ENCODE measurements around the gene PNLDC1.
"Not testable (repeated sequence)": the region's sequence is repeated elsewhere in the genome, so short reads cannot be mapped to it uniquely, and the experiment has no call there.

The PNLDC1 gene

DNA sequence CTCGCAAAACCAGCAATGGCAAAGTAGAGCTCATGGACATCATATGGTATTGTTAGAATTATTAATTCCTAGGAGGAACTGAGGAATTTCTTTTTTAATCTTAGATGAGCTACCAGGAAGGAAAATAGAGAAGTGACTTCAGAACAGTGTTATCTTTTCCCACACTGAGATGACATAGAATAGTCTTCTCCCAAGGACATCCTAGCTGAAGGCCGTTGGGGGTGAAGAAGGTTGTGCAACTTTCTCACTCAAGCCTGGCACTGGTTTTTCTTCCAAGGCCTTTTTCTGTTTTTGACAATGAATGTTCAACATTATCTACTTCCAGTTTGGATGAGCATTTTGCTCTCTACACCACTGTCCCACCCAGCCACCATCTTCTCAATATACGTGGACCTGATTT is 54.9 kb downstream of the PNLDC1 start:
- no peak for DNase-seq

DNA sequence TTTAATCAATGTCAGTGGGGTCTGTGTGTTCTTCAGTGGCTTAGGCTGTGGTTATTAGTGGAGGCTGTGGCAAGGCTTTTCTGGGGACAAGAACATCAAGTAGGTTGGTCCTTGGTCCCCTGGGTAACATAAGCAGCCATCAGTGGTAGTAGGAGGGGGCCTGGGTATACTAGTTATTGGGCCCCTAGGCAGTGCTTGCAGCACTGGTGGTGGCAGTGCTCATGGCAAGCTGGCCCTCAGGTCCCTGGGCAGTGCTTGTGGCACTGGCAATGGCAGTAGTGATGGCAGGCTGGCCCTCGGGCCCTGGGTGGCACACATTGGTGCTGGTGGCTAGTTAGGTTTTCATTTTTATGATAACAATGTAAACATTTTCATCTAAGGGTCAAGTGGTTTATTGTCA is 58.2 kb downstream of the PNLDC1 start:
- no peak for DNase-seq

DNA sequence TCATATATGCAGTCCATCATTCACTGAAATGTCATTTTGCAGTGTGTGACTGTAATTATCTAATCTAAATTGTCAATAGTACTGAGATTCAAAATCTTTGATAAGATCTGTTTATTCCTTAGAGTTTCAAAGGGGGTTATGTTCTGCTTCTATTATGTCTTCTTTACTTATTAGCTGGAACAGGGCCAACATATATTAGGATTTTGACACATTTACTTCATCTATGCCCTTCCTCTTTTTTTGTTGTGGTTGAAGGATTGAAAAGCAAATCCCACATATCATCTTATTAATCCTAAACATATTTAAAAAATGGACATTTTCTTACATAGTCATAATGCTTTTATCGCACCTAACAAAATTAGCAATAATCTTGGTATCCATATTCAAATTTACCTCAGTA is 60.4 kb downstream of the PNLDC1 start:
- no peak for DNase-seq

DNA sequence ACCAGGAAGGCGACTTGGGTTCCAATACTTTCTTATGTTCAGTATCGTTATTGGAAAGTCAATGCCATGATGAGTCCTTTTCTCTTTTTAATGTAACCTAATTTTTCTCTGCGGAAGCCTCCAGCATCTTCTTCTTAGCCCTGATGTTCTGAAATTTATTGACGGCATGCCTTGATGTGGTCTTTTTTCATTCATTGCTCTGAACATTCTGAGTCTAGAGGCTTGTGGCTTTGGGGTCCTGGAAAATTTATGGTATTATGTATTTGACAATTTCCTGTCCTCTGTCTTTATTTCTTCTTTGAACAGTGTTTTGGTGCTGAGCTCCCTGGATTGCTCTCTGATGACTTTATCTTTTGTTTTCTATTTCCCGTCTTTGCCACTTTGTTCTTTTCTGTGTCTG is 62.0 kb downstream of the PNLDC1 start:
- DNase-seq, result no peak

DNA sequence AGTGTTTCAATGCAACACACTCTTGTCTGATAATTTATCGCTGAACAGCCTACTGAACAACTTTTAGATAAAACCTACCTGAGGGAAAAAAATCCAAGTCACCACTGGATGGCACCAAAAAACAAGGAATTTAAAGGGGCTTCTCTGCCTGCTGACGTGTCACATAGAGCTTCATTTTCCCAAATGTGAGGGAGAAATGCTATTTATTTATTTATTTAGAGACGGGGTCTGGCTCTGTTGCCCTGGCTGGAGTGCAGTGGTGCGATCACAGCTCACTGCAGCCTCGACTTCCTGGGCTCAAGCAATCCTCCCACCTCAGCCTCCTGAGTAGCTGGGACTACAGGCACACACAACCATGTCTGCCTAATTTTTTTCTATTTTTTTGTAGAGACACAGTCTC is 63.3 kb downstream of the PNLDC1 start:
- DNase-seq, result not testable (repeated sequence)

DNA sequence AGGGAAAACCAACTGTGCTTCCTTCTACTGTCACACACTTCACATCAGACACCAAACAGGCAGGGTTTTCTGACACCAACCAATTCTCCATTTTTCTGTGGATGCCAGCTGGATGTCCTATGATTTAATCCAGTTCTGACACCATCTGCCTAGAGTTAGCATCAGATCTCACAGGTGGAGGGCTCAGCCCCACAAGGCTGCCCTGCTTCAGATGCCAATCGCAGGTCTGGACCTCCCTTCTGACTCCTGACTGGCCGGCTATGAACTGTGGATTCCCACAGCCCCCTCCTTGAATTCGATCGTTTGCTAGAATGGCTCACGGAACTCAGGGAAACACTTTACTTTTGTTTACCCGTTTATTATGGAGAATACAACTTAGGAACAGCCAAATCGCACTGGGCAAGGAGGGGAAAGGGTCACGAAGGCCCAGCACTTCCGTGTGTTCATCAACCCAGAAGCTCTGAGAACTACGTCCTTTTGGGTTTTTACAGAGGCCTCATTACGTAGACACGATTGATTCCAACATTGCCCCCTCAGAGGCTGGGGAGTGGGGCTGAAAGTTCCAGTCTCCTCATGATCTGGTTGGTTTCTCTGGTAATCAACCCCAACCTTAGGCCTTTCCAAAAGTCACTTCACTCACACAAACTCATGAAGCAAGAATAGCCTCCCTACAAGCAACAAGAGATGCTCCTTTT is 65.3 kb downstream of the PNLDC1 start:
- no peak for DNase-seq

DNA sequence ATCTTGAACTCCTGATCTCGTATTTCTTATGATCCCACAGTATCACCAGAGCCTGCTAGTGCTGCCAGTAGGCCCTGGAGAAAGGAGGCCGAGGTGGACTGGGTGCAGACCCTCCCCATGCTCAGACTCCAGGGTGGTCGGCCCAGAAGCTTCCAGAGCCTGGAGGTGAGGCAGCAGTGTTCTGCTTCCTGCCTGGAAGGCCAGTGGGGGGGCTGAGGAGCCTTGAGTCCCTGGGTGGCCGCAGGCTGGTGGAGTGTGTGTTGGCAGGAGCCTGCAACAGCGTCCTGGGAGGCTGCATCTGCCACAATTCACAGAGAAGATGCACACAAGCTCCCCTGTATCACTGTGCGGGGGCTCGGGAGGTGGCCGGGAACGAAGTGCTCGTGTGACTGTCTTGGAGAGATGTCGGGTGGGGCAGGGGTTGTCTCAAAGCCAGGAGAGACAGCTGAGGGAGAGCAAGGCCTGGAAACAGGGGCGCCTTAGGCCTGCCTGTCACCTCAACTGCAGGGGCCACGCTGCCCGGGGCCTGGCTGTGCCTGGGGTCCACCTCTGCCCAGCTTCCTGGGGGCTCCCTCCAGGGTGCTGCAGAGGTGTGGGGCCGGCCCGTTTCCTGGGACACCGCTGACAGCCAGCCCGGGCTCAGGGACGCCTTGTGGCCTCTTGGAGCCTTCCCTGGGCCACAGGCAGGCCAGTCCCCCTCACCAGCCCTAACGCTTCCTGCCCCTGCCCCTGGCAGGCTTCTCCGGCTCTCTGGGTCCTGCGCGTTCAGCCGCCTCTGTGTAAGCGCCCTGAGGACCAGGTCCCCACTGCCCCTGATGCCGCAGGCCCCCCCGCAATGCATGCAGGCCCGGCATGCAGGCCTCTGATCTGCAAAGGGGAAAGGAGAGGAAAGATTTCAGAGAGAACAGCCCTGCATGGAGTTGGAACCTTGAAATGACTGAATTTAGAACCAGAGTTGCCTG is 66.5 kb downstream of the PNLDC1 start:
- no peak for DNase-seq

Data from activated gamma-delta T cell (primary cell).